Activated CD4-positive, alpha-beta T cell treated with anti-CD3 and anti-CD28 coated beads for 24 hours (primary cell): ENCODE measurements around the gene KCNG2.

Experiments
- DNase-seq, 2 donors: peaks; one replicate each; pipeline ENCODE4 v3.0.0-alpha.2; 2020; ENCODE audit warnings: low read depth in 2 of 2

Gene KCNG2

GRCh38 chr18:79924814-79925731, 127.3 kb downstream of the KCNG2 start:
- no peak for DNase-seq

DNA sequence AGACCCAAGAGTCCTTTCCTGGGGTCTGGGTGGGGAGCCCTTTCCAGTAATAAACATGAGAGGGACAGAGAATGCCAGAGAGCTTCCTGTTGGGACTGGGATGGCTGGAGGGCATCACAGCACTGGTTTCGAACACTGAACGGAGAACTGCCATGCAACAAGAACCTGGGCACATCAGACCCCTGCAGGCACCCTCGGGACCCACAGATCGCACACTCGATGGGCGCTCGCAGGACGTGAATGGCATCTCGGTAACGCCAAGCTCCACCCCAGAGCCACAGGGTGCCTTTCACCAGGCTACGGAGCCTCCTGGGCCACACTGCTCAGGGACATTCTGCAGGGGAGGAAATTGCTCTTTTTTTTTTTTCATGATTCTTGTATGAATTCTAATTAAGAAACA, 128.6 kb downstream of the KCNG2 start:
- no peak for DNase-seq

DNA sequence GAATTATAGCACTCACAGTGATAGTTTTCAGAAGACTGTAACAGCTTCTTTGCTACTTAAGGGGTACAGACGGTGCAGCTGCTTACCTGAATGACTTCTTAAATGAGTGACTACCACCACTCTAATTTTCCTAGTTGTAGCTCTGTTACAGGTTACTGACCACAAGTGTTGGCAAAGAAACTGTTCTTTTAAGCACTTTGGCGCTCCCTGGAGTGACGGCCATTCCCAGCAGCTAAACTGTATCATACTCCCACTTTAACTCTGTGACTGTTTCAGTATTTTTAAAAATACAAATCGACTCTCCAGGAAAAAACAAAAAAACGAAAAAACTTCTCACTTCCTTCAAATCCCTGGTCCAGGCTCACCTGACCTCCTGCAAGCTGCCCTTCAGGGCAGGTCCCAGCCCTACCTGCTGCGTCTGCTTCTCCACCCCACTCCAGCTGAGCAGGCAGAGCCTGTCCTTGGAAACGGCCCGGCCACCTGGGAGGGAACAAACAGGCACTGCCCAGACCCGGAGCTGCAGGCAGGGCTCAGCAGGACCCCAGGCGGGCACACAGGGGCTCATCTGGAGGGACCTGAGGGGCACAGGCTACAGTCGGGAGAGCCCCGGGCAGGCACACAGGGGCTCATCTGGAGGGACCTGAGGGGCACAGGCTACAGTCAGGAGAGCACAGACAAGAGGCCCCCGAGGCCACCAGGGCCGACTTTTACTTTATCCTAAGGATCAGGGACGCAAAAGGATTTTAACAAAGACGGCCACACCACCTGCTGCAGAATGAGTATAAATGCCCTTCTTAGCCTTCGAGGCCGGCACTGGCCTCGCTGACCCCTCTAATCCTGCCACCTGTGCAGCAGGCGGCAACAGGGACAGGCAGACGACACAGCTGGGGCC, 129.2 kb downstream of the KCNG2 start:
- no peak for DNase-seq

GRCh38 chr18:79927607-79928562, 130.1 kb downstream of the KCNG2 start:
- no peak for DNase-seq

DNA sequence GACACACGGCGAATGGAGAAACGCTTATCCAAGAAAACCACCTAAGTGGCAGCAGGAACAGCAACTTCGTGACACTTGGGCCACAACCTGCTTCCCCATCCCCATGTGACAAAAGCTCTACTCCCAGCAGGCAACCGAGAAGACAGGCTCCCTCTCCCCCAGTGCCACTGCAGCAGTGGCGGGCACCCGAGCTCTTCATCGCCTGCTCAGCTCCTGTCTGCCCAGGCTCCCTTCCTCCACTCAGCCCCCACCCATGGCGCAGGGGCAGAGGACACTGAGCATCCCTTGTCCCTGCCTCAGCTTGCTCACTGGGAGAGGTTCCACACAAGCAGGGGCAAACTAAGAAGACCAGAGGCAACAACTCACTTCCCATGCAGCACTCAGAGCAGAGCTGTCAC, 130.8 kb downstream of the KCNG2 start:
- no peak for DNase-seq

- no peak for DNase-seq
Observed at GRCh38 chr18:79930020-79930642, 132.4 kb downstream of the KCNG2 start.

DNA sequence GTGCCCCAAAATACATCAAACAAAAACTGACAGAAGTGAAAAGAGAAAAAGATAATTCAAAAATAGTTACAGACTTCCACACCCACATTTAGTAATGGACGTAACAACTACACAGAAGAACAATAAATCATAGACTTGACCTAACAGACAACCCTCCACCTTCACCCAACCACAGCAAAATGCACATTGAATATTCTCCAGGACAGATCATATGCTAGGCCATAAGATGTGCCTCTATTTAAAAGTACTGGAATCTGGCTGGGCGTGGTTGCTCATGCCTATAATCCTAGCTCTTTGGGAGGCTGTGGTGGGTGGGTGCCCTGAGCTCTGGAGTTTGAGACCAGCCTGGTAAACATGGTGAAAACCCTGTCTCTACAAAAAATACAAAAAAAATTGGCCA, 133.7 kb downstream of the KCNG2 start:
- no peak for DNase-seq

- DNase-seq, result no peak
Observed at GRCh38 chr18:79932907-79933306, 135.2 kb downstream of the KCNG2 start.

GRCh38 chr18:79933765-79934164, 136.0 kb downstream of the KCNG2 start:
- DNase-seq, result no peak

DNA sequence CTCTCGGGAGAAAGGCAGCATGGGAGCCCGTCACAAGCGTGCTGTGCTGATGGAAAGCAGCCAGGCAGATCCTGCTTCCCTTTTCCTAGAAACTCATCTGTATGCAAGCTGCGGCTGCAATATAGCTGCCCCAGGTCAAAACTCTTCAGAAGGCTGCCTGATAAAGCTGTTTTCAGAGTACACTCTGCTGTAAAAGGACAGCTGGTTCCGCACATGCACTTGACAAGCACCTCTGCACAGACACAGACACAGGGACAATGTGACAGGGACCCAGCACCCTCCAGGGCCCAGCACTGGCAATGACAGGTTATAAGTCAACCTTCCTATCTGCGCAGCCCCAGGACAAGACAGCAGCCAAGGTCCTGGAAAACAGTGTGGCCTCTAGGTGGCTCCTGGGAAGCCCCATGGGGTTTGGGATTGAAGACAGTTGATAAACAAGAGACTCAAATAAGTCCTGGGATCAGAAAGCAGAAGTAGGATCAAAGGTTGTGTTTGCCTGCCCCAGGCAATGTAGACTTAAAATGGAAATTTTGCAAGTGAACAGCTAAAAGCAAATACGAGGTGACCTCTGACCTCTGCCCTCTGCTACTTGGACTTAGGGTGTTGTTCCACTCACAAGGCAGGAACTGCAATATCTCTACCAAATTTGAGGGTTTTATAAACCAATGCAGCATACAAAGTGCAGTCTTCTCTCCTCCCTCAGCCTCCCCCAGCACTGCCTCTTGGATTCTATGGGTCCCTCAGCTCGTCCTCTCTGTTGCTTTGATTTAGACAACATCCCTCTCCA, 136.8 kb downstream of the KCNG2 start:
- DNase-seq, result no peak

DNA sequence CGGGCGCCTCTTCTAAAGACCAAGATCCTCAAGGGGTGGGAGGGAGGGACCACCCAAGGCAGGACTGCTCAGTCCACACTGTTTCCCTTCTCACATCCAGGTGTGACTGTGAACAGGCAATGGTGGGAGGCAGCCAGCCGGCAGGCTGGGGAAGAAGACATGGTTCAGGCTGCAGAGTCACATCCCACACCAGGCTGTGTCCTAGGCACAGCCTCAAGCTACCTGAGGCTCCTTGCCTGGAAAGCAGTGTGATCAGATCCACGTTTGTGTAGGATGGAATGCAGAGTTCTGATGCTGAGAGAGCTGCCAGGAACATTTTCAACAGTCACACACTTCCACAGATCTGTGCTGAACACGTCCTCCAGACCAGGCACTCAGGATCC, 137.4 kb downstream of the KCNG2 start:
- no peak for DNase-seq

GRCh38 chr18:79935499-79935898, 137.8 kb downstream of the KCNG2 start:
- no peak for DNase-seq

DNA sequence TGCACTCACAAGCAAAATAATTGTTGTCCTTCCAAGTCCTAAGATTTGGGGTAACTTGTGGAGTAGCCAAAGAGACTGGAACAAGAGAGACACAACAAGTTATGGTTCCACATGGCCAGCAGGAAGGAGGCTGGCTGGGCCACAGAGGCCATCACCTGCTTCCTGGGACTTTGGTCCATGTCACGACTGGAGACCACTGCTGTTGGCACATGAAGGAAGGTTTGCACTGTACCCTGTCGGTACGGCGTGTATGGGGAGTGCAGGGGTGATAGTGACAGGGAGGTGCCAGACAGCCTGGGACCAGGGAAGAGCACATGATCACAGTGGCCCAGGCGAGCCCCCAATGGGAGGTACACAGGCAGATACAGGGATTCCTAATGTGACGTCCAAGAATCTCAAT, 138.2 kb downstream of the KCNG2 start:
- no peak for DNase-seq

DNA sequence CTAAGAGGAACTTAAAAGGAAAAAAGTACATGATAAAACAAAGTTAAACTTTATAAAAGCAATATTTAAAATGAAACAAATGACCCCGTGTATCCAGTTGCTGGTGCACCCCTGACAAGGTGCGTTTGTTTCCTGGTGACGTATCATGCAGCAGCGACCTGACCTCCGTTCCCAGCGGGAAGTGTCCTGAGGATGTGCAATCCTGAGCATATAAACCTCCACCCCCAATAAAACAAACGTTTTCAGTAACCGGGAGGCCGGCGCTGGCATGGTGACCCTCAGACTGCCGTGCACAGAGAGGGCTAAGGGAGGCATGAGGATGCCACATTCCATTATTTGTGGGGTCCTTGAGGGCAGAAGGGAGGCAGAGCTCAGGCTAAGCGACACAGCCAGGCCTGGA, 138.9 kb downstream of the KCNG2 start:
- DNase-seq, result no peak

GRCh38 chr18:79937103-79937860, 139.5 kb downstream of the KCNG2 start:
- DNase-seq, result no peak

DNA sequence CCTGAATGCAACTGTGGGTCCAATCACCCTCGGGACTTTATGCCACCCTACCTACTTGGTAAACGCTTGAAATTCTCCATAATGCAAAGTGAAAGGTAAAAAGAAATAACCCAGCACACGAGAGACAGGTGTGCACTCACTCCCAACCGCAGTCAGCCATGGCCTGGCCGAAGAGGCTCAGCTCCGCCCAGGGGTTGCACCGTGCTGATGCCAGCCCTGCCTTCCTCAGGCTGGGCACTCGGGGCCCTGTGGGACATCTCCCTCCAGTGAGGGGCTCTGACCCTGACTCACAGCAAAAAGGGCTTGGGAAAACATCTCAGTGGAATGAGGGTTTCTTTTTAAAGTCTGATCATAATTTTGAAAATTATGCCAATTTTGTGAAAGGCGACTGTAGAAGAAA, 140.5 kb downstream of the KCNG2 start:
- DNase-seq, result no peak

- DNase-seq, result no peak
Observed at GRCh38 chr18:79939096-79939495, 141.4 kb downstream of the KCNG2 start.

GRCh38 chr18:79940126-79940813, 142.5 kb downstream of the KCNG2 start:
- no peak for DNase-seq
